ENCODE data around the gene MVP. TPM values are rescaled to one million over a fixed set of nuclear protein-coding genes. Genes with fewer than 3 reads are reported as not detected.

The MVP gene
- total and polyA plus RNA-seq, 2 experiments from 2014 or later, result 121 to 146 TPM

DNA sequence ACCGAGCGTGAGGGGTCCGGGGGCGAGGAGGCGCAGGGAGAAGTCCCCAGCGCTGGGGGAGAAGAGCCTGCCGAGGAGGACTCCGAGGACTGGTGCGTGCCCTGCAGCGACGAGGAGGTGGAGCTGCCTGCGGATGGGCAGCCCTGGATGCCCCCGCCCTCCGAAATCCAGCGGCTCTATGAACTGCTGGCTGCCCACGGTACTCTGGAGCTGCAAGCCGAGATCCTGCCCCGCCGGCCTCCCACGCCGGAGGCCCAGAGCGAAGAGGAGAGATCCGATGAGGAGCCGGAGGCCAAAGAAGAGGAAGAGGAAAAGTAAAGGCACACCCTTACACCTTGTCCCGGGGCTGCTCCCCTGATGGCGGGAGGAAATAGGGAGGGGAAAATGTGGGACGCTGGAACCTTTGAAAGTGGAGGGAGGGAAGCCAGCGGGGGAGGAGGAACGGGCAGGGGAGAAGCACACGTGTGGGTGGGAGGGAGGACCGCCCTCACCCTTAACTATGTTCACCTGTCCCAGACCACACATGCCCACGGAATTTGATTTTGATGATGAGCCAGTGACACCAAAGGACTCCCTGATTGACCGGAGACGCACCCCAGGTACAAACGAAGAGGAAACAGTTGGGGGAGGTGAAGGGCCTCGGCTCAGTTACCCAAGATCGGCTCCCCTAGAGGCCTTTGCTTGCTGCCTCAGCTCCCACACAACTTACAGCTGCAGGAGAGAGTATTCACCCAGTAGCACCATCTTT is 3.4 kb upstream of the MVP start:
- no peak for TF ChIP-seq EZH2phosphoT487 (IDR thresholded peaks at IDR 0.05; ENCODE audit: low read depth, severe bottlenecking, unreplicated experiment)
- no peak for TF ChIP-seq EZH2 (IDR thresholded peaks at IDR 0.05; ENCODE audit: borderline replicate concordance)
- TF ChIP-seq, protein P1, sequence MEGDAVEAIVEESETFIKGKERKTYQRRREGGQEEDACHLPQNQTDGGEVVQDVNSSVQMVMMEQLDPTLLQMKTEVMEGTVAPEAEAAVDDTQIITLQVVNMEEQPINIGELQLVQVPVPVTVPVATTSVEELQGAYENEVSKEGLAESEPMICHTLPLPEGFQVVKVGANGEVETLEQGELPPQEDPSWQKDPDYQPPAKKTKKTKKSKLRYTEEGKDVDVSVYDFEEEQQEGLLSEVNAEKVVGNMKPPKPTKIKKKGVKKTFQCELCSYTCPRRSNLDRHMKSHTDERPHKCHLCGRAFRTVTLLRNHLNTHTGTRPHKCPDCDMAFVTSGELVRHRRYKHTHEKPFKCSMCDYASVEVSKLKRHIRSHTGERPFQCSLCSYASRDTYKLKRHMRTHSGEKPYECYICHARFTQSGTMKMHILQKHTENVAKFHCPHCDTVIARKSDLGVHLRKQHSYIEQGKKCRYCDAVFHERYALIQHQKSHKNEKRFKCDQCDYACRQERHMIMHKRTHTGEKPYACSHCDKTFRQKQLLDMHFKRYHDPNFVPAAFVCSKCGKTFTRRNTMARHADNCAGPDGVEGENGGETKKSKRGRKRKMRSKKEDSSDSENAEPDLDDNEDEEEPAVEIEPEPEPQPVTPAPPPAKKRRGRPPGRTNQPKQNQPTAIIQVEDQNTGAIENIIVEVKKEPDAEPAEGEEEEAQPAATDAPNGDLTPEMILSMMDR (IDR thresholded peaks at IDR 0.05; ENCODE audit: poor library complexity), result no peak
- Histone ChIP-seq H3K4me1 (ENCODE audit: insufficient read depth) (peaks cover 35% of the 10 kb centered on the region), H4K20me1 (ENCODE audit: insufficient read depth, poor library complexity, severe bottlenecking) (no peaks in the 10 kb centered on the region), H3K4me3 (peak overlapping the region; percentile 42), H3K27me3 (no peaks in the 10 kb centered on the region), H3K27ac (peak overlapping the region; percentile 93), H3K9me3 (ENCODE audit: low read depth) (no peaks in the 10 kb centered on the region), H3K79me2 (peaks cover 56% of the 10 kb centered on the region), H3K4me2 (peak overlapping the region; percentile 87), H3K9me2 (replicated peaks; ENCODE audit: insufficient read depth) (no peaks in the 10 kb centered on the region), H2AFZ (peak overlapping the region; percentile 59), H3K36me3 (replicated peaks; ENCODE audit: insufficient read depth, low read depth) (no peaks in the 10 kb centered on the region)
- peak; percentile 73 for DNase-seq (ENCODE audit: low spot score)
- 3% methylated on average over 27 of the region's 37 CpGs for WGBS (ENCODE audit: low lambda C conversion rate, missing lambda C conversion rate)

DNA sequence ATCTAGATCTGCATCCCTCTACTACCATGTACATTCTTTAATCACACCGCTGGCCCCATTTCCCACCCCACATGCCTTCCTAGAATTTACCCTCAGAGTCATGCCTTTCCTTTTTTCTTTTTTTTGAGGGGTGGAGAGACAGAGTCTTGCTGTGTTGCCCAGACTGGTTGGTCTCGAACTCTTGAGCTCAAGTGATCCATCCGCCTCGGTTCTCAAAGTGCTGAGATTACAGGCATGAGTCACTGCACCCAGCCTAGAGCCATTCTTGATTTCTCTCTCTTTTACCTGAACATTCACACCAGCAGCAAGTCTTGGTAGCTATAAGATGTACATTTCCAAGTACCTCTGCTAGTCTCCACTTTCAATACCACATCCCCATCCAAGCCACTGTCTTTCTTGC is 2.2 kb upstream of the MVP start:
- H4K20me1 ChIP-seq (ENCODE audit: insufficient read depth, poor library complexity, severe bottlenecking), result peaks cover 3% of the 10 kb centered on the region
- H3K36me3 ChIP-seq (replicated peaks; ENCODE audit: insufficient read depth, low read depth), result no peaks in the 10 kb centered on the region
- peak overlapping the region; percentile 87 for H3K4me2 ChIP-seq
- H3K27ac ChIP-seq, result no peak overlapping the region
- H2AFZ ChIP-seq, result no peak overlapping the region
- WGBS (ENCODE audit: low lambda C conversion rate, missing lambda C conversion rate), result 84% methylated on average over 4 of the region's 4 CpGs
- no peak for DNase-seq (ENCODE audit: low spot score)
- TF ChIP-seq EZH2 (IDR thresholded peaks at IDR 0.05; ENCODE audit: borderline replicate concordance) (no peak), EZH2phosphoT487 (IDR thresholded peaks at IDR 0.05; ENCODE audit: low read depth, severe bottlenecking, unreplicated experiment) (no peak)
- TF ChIP-seq, protein P1 (IDR thresholded peaks at IDR 0.05; ENCODE audit: poor library complexity), result no peak
- H3K9me3 ChIP-seq (ENCODE audit: low read depth), result no peaks in the 10 kb centered on the region
- H3K4me1 ChIP-seq (ENCODE audit: insufficient read depth), result peaks cover 44% of the 10 kb centered on the region
- peaks cover 63% of the 10 kb centered on the region for H3K79me2 ChIP-seq
- no peaks in the 10 kb centered on the region for H3K9me2 ChIP-seq (replicated peaks; ENCODE audit: insufficient read depth)
- H3K4me3 ChIP-seq, result no peak overlapping the region
- H3K27me3 ChIP-seq, result no peaks in the 10 kb centered on the region

DNA sequence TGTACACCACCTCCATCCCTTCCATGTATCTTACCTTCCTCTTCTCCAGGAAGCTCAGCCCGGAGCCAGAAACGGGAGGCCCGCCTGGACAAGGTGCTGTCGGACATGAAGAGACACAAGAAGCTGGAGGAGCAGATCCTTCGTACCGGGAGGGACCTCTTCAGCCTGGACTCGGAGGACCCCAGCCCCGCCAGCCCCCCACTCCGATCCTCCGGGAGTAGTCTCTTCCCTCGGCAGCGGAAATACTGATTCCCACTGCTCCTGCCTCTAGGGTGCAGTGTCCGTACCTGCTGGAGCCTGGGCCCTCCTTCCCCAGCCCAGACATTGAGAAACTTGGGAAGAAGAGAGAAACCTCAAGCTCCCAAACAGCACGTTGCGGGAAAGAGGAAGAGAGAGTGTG is 756 bp upstream of the MVP start:
- H3K9me2 ChIP-seq (replicated peaks; ENCODE audit: insufficient read depth), result no peaks in the 10 kb centered on the region
- H2AFZ ChIP-seq, result no peak overlapping the region
- H3K27ac ChIP-seq, result peak overlapping the region; percentile 90
- H3K9me3 ChIP-seq (ENCODE audit: low read depth), result no peaks in the 10 kb centered on the region
- peaks cover 64% of the 10 kb centered on the region for H3K79me2 ChIP-seq
- H3K4me3 ChIP-seq, result no peak overlapping the region
- H3K4me2 ChIP-seq, result peak overlapping the region; percentile 83
- no peaks in the 10 kb centered on the region for H3K36me3 ChIP-seq (replicated peaks; ENCODE audit: insufficient read depth, low read depth)
- peaks cover 54% of the 10 kb centered on the region for H3K4me1 ChIP-seq (ENCODE audit: insufficient read depth)
- no peaks in the 10 kb centered on the region for H3K27me3 ChIP-seq
- peaks cover 3% of the 10 kb centered on the region for H4K20me1 ChIP-seq (ENCODE audit: insufficient read depth, poor library complexity, severe bottlenecking)
- WGBS (ENCODE audit: low lambda C conversion rate, missing lambda C conversion rate), result 76% methylated on average over 9 of the region's 15 CpGs
- TF ChIP-seq EZH2phosphoT487 (IDR thresholded peaks at IDR 0.05; ENCODE audit: low read depth, severe bottlenecking, unreplicated experiment) (no peak), EZH2 (IDR thresholded peaks at IDR 0.05; ENCODE audit: borderline replicate concordance) (no peak)
- TF ChIP-seq, protein P1 (IDR thresholded peaks at IDR 0.05; ENCODE audit: poor library complexity), result peak; percentile 25
- no peak for DNase-seq (ENCODE audit: low spot score)
